HG02884 (cell line): Measurements from ENCODE around the gene CHST8.

ENCODE experiments used
- ATAC-seq: cut with Tn5 transposase; IDR thresholded peaks from one replicate; pipeline ENCODE4 v1.9.1; 2021; ENCODE audit warnings: mild to moderate bottlenecking, moderate library complexity; ENCODE audit not compliant: unreplicated experiment

The CHST8 gene

DNA sequence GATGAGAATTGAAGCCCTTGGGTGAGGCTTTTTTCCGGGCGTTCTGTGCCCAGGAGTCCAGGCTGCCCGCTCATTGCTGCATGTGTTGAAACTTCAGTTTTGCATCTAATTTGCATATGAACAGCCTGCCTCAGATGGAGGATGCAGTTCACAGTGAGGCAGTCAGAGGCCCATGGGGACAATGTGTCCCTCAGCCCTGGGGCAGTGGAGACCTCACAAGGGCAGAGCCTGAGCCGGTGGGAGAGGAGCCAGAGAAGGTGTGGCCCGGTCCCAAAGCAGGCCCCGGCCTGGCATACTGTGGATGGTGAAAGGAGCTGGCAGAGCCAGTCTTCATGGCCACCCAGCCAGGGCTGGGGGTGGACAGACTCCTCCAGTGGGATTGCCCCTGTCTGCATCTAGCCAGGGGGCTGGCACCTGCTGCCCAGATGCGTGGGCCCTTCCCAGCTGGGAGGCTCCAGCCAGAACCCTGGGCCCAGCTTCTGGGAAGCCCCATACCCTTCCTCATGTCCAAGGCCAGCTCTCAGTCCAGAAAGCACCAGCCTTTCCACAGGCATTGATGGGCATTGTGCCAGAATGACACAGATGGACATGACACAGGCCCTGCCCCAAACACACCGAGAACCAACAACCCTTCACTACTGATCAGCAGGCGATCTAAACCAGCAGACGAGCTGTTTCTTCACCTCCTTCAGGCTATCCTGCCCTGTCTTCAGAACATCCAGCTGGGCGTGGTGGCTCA, 142.0 kb downstream of the CHST8 start:
- ATAC-seq = no peak

DNA sequence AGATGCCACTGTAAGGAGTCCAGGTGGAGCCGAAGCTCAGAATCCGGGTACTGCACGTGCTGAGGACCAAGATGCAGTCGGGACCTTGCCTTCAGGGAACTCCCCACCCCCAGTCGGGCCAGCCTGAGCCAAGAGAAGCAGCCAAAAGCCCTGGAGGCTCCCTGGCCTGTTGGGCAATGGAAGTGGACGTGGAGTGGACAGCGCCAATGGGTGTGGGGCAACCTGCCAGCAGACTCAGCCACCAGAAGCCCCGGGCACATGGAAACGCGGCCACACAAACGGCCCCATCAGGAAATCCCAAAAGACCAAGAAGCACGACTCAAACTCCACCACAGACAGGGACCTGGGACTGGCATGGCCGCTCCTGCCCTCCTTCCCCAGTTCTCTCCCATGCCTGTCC, 144.9 kb downstream of the CHST8 start:
- ATAC-seq = no peak

DNA sequence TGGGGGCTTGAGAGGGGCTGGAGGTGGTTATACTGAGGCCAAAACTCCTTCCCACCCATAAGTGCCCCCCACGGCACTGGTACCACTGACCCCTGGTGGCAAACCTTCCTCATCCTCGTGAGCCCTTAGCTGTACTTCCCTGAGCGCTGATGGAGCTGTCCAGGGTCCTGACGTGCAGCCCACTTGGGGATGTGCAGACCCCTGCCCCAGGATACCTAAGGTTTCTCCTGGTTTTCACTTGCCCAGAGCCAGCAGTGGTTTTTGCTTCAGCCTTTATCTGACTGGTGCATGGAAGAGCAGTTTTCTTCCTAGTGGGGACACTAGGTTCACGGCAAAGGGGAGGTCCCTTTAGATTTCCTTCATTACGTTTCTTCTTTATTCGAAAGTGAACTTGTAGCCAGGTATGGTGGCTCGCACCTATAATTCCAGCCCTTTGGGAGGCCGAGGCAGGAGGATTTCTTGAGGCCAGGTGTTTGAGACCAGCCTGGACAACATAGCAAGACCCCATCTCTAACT, 146.2 kb downstream of the CHST8 start:
- ATAC-seq = no peak

- no peak for ATAC-seq
Observed at GRCh38 chr19:33769208-33769607, 147.5 kb downstream of the CHST8 start.

- ATAC-seq = no peak
Observed at GRCh38 chr19:33770107-33770506, 148.4 kb downstream of the CHST8 start.

- no peak for ATAC-seq
Observed at GRCh38 chr19:33771384-33772101, 149.8 kb downstream of the CHST8 start.

DNA sequence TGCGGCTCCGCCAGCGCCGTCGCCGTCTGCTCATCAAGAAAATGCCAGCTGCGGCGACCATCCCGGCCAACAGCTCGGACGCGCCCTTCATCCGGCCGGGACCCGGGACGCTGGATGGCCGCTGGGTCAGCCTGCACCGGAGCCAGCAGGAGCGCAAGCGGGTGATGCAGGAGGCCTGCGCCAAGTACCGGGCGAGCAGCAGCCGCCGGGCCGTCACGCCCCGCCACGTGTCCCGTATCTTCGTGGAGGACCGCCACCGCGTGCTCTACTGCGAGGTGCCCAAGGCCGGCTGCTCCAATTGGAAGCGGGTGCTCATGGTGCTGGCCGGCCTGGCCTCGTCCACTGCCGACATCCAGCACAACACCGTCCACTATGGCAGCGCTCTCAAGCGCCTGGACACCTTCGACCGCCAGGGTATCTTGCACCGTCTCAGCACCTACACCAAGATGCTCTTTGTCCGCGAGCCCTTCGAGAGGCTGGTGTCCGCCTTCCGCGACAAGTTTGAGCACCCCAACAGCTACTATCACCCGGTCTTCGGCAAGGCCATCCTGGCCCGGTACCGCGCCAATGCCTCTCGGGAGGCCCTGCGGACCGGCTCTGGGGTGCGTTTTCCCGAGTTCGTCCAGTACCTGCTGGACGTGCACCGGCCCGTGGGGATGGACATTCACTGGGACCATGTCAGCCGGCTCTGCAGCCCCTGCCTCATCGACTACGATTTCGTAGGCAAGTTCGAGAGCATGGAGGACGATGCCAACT, 150.5 kb downstream of the CHST8 start:
- no peak for ATAC-seq

GRCh38 chr19:33772858-33773180, 151.1 kb downstream of the CHST8 start:
- no peak for ATAC-seq

- no peak for ATAC-seq
Observed at GRCh38 chr19:33773704-33774624, 152.2 kb downstream of the CHST8 start.

DNA sequence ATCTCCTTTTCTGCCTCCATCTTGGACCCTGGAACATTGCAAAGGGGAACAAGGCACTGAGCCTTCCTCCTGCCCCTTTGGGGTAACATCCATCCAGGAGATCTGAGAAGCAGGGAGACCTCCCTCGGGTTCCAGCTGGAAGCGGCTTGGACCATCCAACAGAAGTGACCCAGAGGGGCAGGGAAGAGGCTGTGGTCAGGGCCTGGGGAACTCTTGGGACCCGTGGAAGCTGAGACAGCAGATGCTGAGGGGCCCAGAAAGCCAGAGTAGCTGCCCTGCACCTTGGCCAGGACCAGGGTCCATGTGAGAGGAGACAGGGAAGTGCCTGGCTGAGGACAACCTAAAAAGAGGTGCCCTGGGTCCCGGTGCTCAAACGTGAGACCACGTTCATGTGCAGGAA, 153.0 kb downstream of the CHST8 start:
- ATAC-seq = no peak

DNA sequence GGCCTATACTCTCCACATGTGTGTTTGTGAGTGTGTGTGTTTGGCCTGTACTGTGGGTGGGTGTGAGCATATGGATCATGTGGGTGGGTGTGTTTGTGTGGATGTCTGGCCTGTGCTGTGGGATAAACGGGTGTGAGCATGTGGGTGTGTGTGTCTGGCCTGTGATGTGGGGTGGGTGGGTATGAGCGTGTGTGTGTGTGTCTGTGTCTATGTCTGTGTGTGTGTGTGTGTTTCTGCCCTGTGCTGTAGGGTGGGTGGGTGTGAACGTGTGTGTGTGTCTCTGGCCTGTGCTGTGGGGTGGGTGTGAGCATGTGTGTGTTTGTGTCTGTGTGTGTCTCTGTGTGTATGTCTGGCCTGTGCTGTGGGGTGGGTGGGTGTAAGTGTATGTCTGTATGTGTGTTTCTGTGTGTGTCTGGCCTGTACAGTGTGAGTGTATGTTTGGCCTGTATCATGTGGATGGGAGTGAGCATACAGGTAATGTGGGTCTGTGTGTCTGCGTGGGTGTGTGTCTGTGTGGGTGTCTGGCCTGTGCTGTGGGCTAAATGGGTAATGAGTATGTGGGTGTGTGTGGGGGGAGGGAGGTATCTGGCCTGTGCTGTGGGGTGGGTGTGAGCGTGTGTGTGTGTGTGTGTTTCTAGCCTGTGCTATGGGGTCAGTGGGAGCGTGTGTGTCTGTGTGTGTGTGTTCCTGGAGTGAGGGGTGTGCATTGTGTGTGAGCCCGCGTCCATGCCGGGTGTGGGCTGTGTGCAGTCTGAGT, 154.2 kb downstream of the CHST8 start:
- ATAC-seq = no peak

DNA sequence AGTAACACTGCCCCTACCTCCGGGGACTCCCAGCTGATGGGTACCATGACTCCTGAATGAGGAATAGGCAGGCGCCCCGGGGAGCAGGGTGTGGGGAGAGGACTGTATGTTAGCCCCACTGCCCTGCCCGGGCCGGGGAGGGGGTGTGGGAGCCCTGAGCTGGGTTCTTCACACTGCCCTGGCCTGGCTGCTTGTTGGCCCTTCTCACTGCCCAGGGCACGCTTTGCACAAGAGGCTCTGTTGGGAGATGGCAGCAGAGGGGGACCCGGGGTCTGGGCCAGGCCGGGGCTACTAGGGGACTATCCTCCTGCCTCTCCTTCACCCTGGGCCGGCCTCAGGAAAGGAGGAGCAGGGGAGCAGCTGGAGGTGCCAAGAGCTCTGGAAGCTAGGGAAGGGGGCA, 155.6 kb downstream of the CHST8 start:
- ATAC-seq = no peak

DNA sequence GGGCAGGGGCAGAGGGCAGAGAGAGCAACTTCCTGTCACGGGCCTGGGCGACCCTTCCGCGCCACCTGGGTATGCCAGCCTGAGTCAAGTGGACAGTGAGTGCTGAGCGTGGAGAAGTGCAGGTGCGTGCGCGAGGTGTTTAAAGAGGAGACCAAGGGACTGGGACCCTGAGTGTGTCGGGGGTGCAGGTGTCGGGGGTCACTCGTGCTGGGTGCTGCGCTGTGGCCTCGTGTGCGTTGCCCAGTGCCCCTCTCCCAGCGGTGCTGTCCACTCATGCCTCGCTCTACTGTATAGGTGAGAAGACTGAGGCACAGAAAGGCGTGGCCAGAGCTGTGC, 156.0 kb downstream of the CHST8 start:
- ATAC-seq = no peak

DNA sequence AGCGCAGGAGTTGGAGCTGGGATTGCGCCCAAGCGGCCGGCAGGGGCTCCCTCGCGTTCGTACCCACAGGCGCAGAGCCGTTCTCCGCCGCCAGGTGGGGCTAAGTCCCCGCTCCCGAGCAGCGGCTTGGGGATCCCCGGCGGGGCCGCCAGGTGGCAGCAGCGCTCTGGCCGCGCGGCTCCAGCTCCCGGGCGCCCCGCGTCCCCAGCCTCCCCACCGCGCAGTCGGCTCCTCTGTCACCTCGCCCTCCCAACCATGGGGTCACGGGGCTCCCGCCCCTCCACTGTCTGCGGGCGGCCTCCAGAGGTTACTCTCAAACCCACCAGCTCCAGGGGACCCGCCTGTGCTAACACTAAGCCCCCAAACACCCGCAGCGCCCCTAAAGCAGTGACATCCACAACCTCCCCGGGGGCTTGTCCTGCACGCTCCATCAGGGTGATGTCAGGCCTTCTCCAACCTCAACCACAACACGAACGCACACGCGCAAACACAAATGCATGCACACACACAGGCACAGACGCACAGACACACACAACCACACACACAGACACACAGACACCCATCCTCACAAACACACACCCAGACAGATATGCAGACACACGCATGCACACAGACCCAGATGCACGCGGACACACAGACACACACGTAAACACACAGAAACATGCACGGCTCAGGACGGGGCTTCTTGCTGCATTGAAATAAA, 156.5 kb downstream of the CHST8 start:
- ATAC-seq = peak; percentile 66

DNA sequence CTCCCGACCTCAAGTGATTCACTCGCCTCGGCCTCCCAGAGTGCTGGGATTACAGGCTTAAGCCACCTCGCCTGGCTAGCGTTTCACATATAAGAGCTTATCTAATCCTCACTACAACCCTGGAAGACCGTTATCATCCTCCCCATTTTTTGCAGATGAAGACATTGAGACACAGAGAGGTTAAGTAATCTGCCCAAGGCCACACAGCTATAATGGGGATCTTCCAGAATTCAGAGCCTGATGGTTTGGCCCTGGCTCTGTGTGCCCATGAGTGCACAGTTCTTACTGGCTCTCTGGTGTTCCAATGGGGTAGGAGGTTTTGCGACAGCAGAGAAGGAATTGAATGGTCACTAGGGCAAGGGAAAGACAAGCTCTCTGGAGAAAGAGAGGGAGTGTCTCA, 158.1 kb downstream of the CHST8 start:
- ATAC-seq = no peak

GRCh38 chr19:33780251-33780650, 158.5 kb downstream of the CHST8 start:
- ATAC-seq = no peak

DNA sequence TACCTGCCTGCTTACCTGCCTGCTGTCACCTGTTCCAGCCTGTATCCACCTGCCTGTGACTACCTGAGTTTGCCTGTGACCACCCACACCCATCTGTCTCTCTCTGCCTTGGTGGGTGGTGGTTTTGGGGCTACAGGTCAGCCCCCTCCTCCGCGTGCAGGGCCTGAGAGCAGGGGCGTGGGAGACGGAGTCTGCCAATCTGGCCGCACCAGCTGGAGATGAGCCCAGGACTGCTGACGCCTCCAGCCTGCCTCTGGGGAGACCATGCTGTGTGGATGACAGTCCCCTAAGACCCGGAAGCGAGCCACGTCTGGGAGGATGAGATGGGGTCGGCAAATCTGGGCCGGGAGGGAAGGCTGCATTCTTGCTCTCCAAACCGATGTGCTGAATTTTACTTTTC, 159.0 kb downstream of the CHST8 start:
- ATAC-seq = no peak

GRCh38 chr19:33781415-33781935, 159.7 kb downstream of the CHST8 start:
- no peak for ATAC-seq

GRCh38 chr19:33781996-33782395, 160.2 kb downstream of the CHST8 start:
- ATAC-seq = no peak
